Nephron (organoid): ENCODE results near the gene C1QL2.

ENCODE experiments used
- H3K27ac Mint-ChIP-seq, 3 experiments: 2 replicates each; pipeline ENCODE4 v1.8.0; 2020; ENCODE audit warnings: mixed read lengths in 3 of 3, mild to moderate bottlenecking in 2 of 3, moderate library complexity in 1 of 3
- H3K27me3 Mint-ChIP-seq: 2 replicates; pipeline ENCODE4 v1.8.0; 2021; ENCODE audit warnings: low read depth, mild to moderate bottlenecking, moderate library complexity, mixed read lengths
- H3K36me3 Mint-ChIP-seq: 2 replicates; pipeline ENCODE4 v1.8.0; 2020; ENCODE audit warnings: low read depth, mixed read lengths
- H3K4me1 Mint-ChIP-seq: 2 replicates; pipeline ENCODE4 v1.8.0; 2020; ENCODE audit warnings: mixed read lengths
- H3K4me3 Mint-ChIP-seq, 3 experiments: 2 replicates each; pipeline ENCODE4 v1.8.0; 2020; ENCODE audit warnings: mild to moderate bottlenecking in 3 of 3, mixed read lengths in 3 of 3, moderate library complexity in 2 of 3
- H3K9me3 Mint-ChIP-seq: 2 replicates; pipeline ENCODE4 v1.8.0; 2020; ENCODE audit warnings: mixed read lengths
- TF ChIP-seq, protein P1 (sequence below), 3 experiments: fragments of 200-600 bp; sonication (generic); IDR thresholded peaks; one replicate each; pipeline ENCODE4 v1.5.0; 2021; ENCODE audit warnings: antibody characterized with exemption in 3 of 3; ENCODE audit not compliant: unreplicated experiment in 3 of 3

C1QL2 gene

DNA sequence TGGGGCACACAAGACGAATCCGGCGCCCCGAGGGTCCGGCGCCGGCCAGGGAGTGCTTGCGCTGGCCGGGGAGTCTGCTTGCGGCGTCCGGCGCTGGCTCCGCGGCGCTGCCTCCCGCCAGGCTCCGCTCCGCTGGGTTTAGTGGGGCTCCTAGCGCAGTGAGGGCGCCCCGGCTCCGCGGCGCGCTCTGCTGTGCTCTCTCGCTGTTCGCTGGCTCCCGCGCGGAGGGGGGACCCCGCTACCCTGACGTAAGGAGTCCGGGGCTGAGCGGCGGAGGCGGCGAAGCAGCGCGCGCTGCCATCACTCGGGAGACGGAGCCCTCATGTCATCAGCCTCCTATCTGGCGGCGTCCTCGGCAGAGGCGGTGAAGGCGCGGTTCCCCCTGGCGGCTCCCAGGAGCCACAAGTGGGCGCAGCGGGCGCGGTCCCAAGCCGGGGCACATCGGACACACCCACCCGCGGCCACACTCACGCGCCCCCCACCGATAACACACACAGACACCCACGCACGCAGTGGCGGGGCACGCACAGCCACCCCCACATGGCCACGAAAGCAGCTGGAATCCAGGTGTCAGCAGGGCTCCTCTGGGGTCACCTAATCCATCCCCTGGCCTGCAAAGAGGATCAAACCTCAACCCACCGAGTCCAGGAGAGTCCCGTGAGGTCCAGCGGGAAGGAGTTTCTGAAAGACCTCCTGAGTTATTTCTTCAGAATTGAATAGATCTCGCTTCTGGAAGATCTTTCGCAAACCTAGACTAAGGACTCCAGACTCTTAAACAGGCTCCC, at the start of gene C1QL2:
TSS of gene C1QL2 (minus strand) at position 189 of the 785 bp plus-strand sequence. CDS start 482 bp downstream, outside the sequence.
- no peaks in the 10 kb centered on the region for H3K36me3 Mint-ChIP-seq
- H3K27me3 Mint-ChIP-seq, result peaks cover 96% of the 10 kb centered on the region
- peak within 1 kb of the TSS in 1 of 3 experiments; percentile 65 for H3K4me3 Mint-ChIP-seq
- TF ChIP-seq, protein P1, sequence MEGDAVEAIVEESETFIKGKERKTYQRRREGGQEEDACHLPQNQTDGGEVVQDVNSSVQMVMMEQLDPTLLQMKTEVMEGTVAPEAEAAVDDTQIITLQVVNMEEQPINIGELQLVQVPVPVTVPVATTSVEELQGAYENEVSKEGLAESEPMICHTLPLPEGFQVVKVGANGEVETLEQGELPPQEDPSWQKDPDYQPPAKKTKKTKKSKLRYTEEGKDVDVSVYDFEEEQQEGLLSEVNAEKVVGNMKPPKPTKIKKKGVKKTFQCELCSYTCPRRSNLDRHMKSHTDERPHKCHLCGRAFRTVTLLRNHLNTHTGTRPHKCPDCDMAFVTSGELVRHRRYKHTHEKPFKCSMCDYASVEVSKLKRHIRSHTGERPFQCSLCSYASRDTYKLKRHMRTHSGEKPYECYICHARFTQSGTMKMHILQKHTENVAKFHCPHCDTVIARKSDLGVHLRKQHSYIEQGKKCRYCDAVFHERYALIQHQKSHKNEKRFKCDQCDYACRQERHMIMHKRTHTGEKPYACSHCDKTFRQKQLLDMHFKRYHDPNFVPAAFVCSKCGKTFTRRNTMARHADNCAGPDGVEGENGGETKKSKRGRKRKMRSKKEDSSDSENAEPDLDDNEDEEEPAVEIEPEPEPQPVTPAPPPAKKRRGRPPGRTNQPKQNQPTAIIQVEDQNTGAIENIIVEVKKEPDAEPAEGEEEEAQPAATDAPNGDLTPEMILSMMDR (IDR thresholded peaks at IDR 0.05; ENCODE audit: unreplicated experiment in 3 of 3), result no peak
- H3K27ac Mint-ChIP-seq, result no peak within 1 kb of the TSS
- peaks cover 3% of the 10 kb centered on the region for H3K9me3 Mint-ChIP-seq
- H3K4me1 Mint-ChIP-seq, result no peaks in the 10 kb centered on the region

DNA sequence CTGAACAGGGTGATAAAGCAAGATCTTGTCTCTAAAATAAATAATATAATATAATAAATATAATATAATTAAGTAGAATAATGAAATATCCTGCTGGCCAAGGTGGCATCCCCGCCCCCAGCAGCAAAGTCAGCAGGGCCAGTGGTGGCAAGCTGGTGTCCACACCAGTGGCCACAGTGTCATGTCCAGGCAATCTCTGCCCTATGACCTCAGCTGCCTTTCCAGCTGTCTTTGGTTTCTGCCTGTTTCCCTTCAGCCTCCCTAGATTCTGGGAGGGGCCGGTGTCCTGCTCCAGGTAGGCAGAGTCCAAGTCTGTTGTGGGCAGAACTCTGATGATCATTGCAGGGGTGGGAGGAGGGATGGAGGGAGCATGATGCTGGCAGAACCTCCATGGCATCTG, 48.9 kb upstream of the C1QL2 start:
- H3K36me3 Mint-ChIP-seq, result no peaks in the 10 kb centered on the region
- H3K9me3 Mint-ChIP-seq, result no peaks in the 10 kb centered on the region
- no peak overlapping the region for H3K4me3 Mint-ChIP-seq
- H3K4me1 Mint-ChIP-seq, result no peaks in the 10 kb centered on the region
- H3K27ac Mint-ChIP-seq, result no peak overlapping the region
- H3K27me3 Mint-ChIP-seq, result peaks cover 23% of the 10 kb centered on the region
- TF ChIP-seq, protein P1 (IDR thresholded peaks at IDR 0.05; ENCODE audit: unreplicated experiment in 3 of 3), result no peak

DNA sequence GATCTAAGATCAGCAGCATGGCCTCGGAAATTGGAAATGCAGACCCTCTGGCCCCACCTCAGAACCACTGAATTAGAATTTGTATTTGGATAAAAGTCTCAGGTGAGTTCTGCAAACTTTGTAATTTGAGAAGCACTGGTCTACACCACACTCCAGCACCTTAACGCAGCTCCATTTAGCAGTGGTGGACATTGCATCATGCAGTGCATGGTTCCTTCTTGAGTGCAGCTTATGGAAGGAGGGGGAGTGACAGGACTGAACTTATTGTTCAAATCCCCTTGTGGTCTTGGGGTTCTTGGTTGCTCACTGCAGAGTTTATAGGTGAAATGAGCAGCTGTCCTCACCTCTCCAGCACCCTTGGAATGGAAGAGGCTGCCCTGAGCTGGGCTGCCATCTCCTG, 47.6 kb upstream of the C1QL2 start:
- Mint-ChIP-seq H3K4me1 (no peaks in the 10 kb centered on the region), H3K36me3 (no peaks in the 10 kb centered on the region), H3K27me3 (peaks cover 23% of the 10 kb centered on the region), H3K4me3 (no peak overlapping the region), H3K27ac (no peak overlapping the region), H3K9me3 (no peaks in the 10 kb centered on the region)
- TF ChIP-seq, protein P1 (IDR thresholded peaks at IDR 0.05; ENCODE audit: unreplicated experiment in 3 of 3), result no peak

DNA sequence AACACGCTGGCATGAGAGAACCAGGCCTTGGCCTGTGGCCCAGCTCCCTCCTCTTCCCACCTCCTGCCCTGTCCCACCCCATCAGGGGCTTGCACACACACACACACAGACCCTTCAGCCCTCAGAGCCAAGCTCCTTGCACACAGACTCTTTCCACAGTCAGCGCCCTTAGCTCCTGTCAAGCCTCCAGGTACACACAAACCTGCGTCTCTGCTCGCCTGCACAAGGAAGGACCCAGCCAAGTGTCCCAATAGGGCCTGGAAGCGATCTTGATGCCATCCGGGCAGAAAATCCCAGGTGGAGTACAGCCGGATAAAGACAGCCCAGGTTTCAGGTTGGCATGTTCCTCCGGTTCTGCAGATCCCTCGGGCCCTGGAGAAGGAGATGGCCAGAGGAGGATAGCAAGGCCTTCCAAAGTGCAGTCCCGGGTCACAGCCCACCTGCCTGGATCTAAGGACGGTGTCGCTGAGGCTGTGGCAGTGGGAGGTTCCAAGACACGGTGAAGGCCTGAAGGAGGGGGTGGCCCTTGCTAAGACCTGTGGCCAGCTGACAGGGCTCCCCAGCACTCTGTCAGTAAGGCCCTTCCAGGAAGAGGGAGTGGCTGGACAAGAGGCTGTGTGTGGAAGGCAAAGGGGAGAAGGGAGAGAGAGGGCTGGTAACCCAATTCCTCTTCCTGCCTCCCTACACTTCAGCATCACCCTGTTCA, 46.6 kb upstream of the C1QL2 start:
- Mint-ChIP-seq H3K4me1 (no peaks in the 10 kb centered on the region), H3K4me3 (no peak overlapping the region), H3K27me3 (peaks cover 32% of the 10 kb centered on the region), H3K27ac (no peak overlapping the region), H3K9me3 (no peaks in the 10 kb centered on the region), H3K36me3 (no peaks in the 10 kb centered on the region)
- TF ChIP-seq, protein P1 (IDR thresholded peaks at IDR 0.05; ENCODE audit: unreplicated experiment in 3 of 3), result no peak

DNA sequence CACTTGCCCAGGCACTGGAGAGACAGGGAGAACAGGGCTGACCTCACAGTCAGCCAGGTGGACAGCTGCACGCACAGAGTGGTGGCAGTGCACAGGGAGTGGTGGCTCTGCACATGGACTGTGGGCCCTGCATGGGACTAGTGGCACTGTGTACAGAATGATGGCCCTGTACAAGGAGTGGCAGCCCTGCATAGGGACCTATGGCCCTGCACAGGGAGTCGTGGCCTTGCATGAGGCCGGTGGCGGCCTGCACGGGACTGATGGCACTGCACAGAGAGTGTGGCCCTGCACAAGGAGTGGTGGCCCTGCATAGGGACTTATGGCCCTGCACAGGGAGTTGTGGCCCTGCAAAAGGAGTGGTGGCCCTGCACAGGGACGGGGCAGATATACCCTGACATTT, 46.0 kb upstream of the C1QL2 start:
- Mint-ChIP-seq H3K9me3 (no peaks in the 10 kb centered on the region), H3K4me3 (no peak overlapping the region), H3K4me1 (no peaks in the 10 kb centered on the region), H3K27me3 (peaks cover 31% of the 10 kb centered on the region), H3K36me3 (no peaks in the 10 kb centered on the region), H3K27ac (no peak overlapping the region)
- TF ChIP-seq, protein P1 (IDR thresholded peaks at IDR 0.05; ENCODE audit: unreplicated experiment in 3 of 3), result no peak
